Ascending aorta (tissue), 2 donors: ENCODE data around the gene KCNMA1. TPM values are rescaled to one million over a fixed set of nuclear protein-coding genes. Genes with fewer than 3 reads are reported as not detected.
A peak's percentile ranks its signal among the peaks of the same experiment; 100 is the strongest.
"Not testable (repeated sequence)": the region's sequence is repeated elsewhere in the genome, so short reads cannot be mapped to it uniquely, and the experiment has no call there.

Source experiments
- DNase-seq, 2 donors: peaks; one replicate each; pipeline ENCODE4 v3.0.0-alpha.2; 2019; ENCODE audit warnings: low spot score in 2 of 2
- H3K27ac ChIP-seq, 2 donors: fragments of 200-600 bp; sonication (generic); one replicate each; pipeline ENCODE4 v1.5.1; 2016 to 2017; ENCODE audit warnings: mild to moderate bottlenecking in 1 of 2
- H3K27me3 ChIP-seq: fragments of 200-600 bp; sonication (generic); one replicate; pipeline ENCODE4 v1.5.1; 2017
- H3K36me3 ChIP-seq, 2 donors: fragments of 200-600 bp; sonication (generic); one replicate each; pipeline ENCODE4 v1.5.1; 2016
- H3K4me1 ChIP-seq, 2 donors: fragments of 200-600 bp; sonication (generic); one replicate each; pipeline ENCODE4 v1.5.1; 2016 to 2017; ENCODE audit warnings: mild to moderate bottlenecking in 1 of 2
- H3K4me3 ChIP-seq, 2 donors: fragments of 200-600 bp; sonication (generic); one replicate each; pipeline ENCODE4 v1.5.1; 2016 to 2017; ENCODE audit warnings: mild to moderate bottlenecking in 1 of 2
- H3K9me3 ChIP-seq, 2 donors: fragments of 200-600 bp; sonication (generic); one replicate each; pipeline ENCODE4 v1.5.1; 2016
- CTCF ChIP-seq, 3 experiments: fragments of 200-600 bp in 2 of 3; fragments of 450-650 bp in 1 of 3; sonication (generic) in 2 of 3; IDR thresholded peaks; one replicate each; pipeline ENCODE4 v1.5.1; 2016 to 2019; ENCODE audit warnings: antibody characterized with exemption in 3 of 3, mild to moderate bottlenecking in 1 of 3, moderate library complexity in 1 of 3
- intact Hi-C: fragments of 100-400 bp; cut with DNase I; formaldehyde crosslinking; loops from one replicate; pipeline ENCODE4 v1.15.1; 2023
- total RNA-seq: library from RNA; depleted of rRNA; stranded (reverse); fragments of >200 nt; gene quantifications from one replicate; pipeline ENCODE4 v1.1.0, GENCODE V29; 2016

The KCNMA1 gene
- total RNA-seq, 1 donor from 2014 or later: 28.6 TPM

GRCh38 chr10:77416311-77417135, 221.1 kb downstream of the KCNMA1 start:
- H3K4me1 ChIP-seq: peaks cover 18 to 89% of the 10 kb centered on the region in 2 donors
- no peaks in the 10 kb centered on the region for H3K27me3 ChIP-seq
- intact Hi-C loops: loop anchor here (10.0 kb wide), 1 partner anchor 402 kb away; no protein-coding TSS in a partner anchor
- no peaks in the 10 kb centered on the region for H3K9me3 ChIP-seq
- H3K4me3 ChIP-seq: no peak overlapping the region
- no peaks in the 10 kb centered on the region for H3K36me3 ChIP-seq
- H3K27ac ChIP-seq: peak overlapping the region; percentile 93 to 98
- DNase-seq: peak in 1 of 2 donors; percentile 74
- TF ChIP-seq CTCF (IDR thresholded peaks at IDR 0.05): no peak

GRCh38 chr10:77415313-77415960, 222.2 kb downstream of the KCNMA1 start:
- Histone ChIP-seq H3K27me3 (no peaks in the 10 kb centered on the region), H3K4me3 (no peak overlapping the region), H3K27ac (peak overlapping the region; percentile 93 to 98), H3K4me1 (peaks cover 18 to 86% of the 10 kb centered on the region in 2 donors), H3K36me3 (no peaks in the 10 kb centered on the region), H3K9me3 (no peaks in the 10 kb centered on the region)
- intact Hi-C loops: loop anchor here (10.0 kb wide), 1 partner anchor 401 kb away; no protein-coding TSS in a partner anchor
- TF ChIP-seq CTCF (IDR thresholded peaks at IDR 0.05): no peak
- DNase-seq: no peak

- H3K9me3 ChIP-seq: no peaks in the 10 kb centered on the region
- H3K4me3 ChIP-seq: no peak overlapping the region
- DNase-seq: no peak
- H3K36me3 ChIP-seq: no peaks in the 10 kb centered on the region
- peak overlapping the region; percentile 93 to 98 for H3K27ac ChIP-seq
- peaks cover 23 to 80% of the 10 kb centered on the region in 2 donors for H3K4me1 ChIP-seq
- intact Hi-C loops: loop anchor here (10.0 kb wide), 1 partner anchor 398 kb away; no protein-coding TSS in a partner anchor
- no peak for TF ChIP-seq CTCF (IDR thresholded peaks at IDR 0.05)
- no peaks in the 10 kb centered on the region for H3K27me3 ChIP-seq
These were observed 224.4 kb downstream of the KCNMA1 start for GRCh38 chr10:77413231-77413630.

- DNase-seq, H3K9me3 ChIP-seq, H3K27me3 ChIP-seq, H3K4me3 ChIP-seq, H3K36me3 ChIP-seq: not testable (repeated sequence)
- peak overlapping the region; percentile 93 to 98 for H3K27ac ChIP-seq
- intact Hi-C loops: loop anchor here (10.0 kb wide), 1 partner anchor 398 kb away; no protein-coding TSS in a partner anchor
- H3K4me1 ChIP-seq: peaks cover 23 to 77% of the 10 kb centered on the region in 2 donors
These were observed 225.0 kb downstream of the KCNMA1 start for GRCh38 chr10:77412573-77413133.

- Histone ChIP-seq H3K27ac (peak overlapping the region; percentile 93 to 98), H3K36me3 (no peaks in the 10 kb centered on the region), H3K4me1 (peaks cover 15 to 77% of the 10 kb centered on the region in 2 donors), H3K27me3 (no peaks in the 10 kb centered on the region), H3K9me3 (no peaks in the 10 kb centered on the region), H3K4me3 (no peak overlapping the region)
- TF ChIP-seq CTCF (IDR thresholded peaks at IDR 0.05): no peak
- intact Hi-C loops: loop anchor here (10.0 kb wide), 1 partner anchor 397 kb away; no protein-coding TSS in a partner anchor
- no peak for DNase-seq
These were observed 225.8 kb downstream of the KCNMA1 start for GRCh38 chr10:77411805-77412204.
